ENCODE results near the gene BRSK2.

GRCh38 chr11:1449490-1450243 is 59.9 kb downstream of the BRSK2 start:
- TF ChIP-seq, protein P1, sequence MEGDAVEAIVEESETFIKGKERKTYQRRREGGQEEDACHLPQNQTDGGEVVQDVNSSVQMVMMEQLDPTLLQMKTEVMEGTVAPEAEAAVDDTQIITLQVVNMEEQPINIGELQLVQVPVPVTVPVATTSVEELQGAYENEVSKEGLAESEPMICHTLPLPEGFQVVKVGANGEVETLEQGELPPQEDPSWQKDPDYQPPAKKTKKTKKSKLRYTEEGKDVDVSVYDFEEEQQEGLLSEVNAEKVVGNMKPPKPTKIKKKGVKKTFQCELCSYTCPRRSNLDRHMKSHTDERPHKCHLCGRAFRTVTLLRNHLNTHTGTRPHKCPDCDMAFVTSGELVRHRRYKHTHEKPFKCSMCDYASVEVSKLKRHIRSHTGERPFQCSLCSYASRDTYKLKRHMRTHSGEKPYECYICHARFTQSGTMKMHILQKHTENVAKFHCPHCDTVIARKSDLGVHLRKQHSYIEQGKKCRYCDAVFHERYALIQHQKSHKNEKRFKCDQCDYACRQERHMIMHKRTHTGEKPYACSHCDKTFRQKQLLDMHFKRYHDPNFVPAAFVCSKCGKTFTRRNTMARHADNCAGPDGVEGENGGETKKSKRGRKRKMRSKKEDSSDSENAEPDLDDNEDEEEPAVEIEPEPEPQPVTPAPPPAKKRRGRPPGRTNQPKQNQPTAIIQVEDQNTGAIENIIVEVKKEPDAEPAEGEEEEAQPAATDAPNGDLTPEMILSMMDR (IDR thresholded peaks at IDR 0.05): no peak
- TF ChIP-seq POLR2AphosphoS5 (IDR thresholded peaks at IDR 0.05): no peak

Measured in breast epithelium (tissue), 3 donors.